GM06990 (cell line): Measurements from ENCODE around the gene LMNA.

ENCODE experiments used
- DNase-seq: peaks from one replicate; pipeline ENCODE4 v3.0.0-alpha.2; 2011; ENCODE audit not compliant: insufficient read length; ENCODE audit errors: extremely low read depth
- H3K27me3 ChIP-seq: replicated peaks from 2 replicates; pipeline ENCODE4 v1.6.0; 2011; ENCODE audit warnings: low read length; ENCODE audit not compliant: control insufficient read depth, insufficient read depth
- H3K36me3 ChIP-seq: 2 replicates; pipeline ENCODE4 v1.5.1; 2011; ENCODE audit warnings: low read length; ENCODE audit not compliant: control insufficient read depth, insufficient read depth
- H3K4me3 ChIP-seq: replicated peaks from 2 replicates; pipeline ENCODE4 v1.5.1; 2011; ENCODE audit warnings: low read depth, mild to moderate bottlenecking, control low read depth, low read length
- TF ChIP-seq, protein P1 (sequence below): IDR thresholded peaks from 2 replicates; pipeline ENCODE4 v1.5.1; 2011; ENCODE audit warnings: low read length, control low read depth, mild to moderate bottlenecking, inconsistent platforms; ENCODE audit not compliant: insufficient read depth, poor library complexity, severe bottlenecking

LMNA gene

DNA sequence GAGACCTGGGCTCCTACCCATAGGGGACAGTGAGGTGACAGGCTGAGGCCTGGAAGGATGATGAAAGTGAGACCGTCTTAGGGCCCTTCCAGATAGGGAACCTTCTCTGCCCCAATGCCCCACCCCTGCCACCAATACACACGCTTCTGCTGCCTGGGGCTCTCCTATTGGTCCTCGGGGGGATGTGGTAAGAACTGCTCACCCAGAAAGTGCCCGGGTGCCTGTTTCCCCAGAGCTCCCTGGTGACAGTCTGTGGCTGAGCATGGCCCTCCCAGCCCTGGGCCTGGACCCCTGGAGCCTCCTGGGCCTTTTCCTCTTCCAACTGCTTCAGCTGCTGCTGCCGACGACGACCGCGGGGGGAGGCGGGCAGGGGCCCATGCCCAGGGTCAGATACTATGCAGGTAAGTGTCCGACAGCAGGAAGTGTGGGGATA is 39.8 kb downstream of the LMNA start:
- Histone ChIP-seq H3K36me3 (peaks cover 5% of the 10 kb centered on the region), H3K4me3 (peak overlapping the region; percentile 71), H3K27me3 (no peaks in the 10 kb centered on the region)
- TF ChIP-seq, protein P1, sequence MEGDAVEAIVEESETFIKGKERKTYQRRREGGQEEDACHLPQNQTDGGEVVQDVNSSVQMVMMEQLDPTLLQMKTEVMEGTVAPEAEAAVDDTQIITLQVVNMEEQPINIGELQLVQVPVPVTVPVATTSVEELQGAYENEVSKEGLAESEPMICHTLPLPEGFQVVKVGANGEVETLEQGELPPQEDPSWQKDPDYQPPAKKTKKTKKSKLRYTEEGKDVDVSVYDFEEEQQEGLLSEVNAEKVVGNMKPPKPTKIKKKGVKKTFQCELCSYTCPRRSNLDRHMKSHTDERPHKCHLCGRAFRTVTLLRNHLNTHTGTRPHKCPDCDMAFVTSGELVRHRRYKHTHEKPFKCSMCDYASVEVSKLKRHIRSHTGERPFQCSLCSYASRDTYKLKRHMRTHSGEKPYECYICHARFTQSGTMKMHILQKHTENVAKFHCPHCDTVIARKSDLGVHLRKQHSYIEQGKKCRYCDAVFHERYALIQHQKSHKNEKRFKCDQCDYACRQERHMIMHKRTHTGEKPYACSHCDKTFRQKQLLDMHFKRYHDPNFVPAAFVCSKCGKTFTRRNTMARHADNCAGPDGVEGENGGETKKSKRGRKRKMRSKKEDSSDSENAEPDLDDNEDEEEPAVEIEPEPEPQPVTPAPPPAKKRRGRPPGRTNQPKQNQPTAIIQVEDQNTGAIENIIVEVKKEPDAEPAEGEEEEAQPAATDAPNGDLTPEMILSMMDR = no peak
- peak; percentile 73 for DNase-seq

DNA sequence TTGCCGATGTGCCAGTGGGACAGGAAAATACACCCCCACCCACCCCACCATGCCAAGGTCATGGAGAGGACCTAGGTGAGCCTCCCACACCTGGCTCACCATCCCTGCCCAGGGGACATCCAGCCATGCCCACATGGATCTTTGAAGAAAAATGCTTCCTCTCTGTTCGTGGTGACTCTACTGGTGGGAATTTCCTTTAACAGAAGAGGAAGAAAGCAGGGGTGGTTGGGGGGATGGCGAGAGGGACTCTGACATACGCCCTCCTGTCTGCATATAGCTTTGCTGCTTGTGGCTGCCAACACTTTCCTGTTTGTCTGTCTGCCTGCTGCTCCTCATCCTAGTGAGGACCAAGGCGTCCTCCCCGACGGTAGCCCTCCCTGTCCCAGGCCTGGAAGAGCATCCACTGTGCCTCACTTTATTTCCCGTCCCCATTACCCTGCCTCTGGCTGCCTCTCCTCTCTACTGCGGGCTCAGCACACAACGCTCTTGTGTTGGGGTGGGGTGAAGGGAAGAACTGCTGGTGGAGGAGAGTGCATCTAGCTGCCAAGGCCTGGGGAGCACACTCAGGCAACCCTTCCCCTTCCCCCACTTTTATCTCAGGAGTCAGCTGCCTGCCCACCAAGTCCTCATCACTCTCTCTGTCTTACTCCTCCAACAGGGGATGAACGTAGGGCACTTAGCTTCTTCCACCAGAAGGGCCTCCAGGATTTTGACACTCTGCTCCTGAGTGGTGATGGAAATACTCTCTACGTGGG is 41.4 kb downstream of the LMNA start:
- Histone ChIP-seq H3K36me3 (peaks cover 13% of the 10 kb centered on the region), H3K27me3 (no peaks in the 10 kb centered on the region), H3K4me3 (peak overlapping the region; percentile 71)
- TF ChIP-seq, protein P1 = no peak
- DNase-seq = no peak

DNA sequence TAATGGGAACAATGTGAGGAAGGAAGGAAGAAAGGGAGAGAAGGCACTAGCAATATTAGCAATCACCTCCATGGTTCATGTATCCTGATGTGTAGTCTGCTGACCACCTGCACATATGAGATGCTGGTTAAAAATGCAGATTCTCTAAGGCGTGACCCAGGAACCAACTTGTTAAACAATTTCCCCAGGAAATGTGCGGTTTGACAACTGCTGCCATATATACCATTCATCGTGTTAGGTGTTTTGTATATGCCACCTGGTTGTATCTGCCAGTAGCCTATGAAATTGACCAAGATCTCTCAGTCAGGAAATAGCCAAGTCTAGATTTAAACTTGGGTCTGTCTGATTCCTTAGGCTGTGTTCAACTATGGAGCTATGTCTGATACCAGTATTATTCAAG is 43.0 kb downstream of the LMNA start:
- peak overlapping the region; percentile 19; the same call in 1 of the 2 replicates for H3K4me3 ChIP-seq
- no peak for DNase-seq
- TF ChIP-seq, protein P1 = no peak
- H3K27me3 ChIP-seq = no peaks in the 10 kb centered on the region
- peaks cover 17% of the 10 kb centered on the region for H3K36me3 ChIP-seq

DNA sequence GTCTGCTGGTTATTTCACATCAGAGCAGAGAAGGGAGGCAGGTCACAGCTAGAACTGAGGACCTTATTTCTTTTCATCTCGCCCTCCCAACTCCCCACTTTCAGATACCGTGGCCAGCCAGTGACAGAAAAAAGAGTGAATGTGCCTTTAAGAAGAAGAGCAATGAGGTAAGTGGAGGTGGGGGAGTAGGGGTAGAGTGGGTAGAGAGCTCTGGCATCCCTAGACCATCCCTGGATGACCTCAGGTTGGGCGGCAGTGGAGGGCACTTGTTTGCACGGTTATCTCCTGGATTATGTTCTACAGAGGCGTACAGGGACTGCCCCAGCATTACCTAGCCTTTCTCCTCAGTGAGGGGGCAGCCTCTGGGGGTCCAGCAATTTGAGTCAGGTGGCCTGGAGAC is 43.5 kb downstream of the LMNA start:
- H3K4me3 ChIP-seq = peak overlapping the region; percentile 15; the same call in 1 of the 2 replicates
- no peak for DNase-seq
- TF ChIP-seq, protein P1 = no peak

DNA sequence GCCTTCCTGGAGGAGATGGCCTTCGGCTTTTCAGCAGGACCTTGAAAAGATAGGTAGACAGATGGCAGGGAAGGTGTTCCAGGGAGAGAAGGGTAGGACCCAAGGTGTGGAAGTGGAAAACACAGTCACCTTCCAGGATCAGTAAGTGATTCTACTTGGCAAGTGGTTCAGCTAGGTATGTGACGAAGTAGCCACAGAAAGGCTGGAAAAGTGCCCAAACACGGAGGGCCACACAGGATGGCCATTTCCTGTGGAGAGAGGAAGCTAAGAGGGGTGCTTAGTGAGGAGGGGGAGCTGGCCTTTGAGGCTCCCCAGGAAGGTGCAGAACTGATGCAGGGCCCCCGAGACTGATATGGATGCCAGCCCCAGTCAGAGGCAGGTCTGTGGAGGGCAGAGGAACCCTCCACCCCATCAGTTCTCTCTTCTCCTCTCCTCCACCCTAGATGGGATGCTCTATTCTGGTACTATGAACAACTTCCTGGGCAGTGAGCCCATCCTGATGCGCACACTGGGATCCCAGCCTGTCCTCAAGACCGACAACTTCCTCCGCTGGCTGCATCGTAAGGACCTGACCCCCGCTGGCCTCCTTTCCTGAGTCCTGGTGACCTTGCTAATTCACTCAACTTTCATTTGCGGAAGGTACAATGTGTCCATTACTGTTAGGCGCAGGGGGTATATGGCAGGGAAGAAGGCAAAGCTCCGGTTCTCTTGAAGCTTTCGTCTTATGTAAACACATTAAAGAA is 45.7 kb downstream of the LMNA start:
- TF ChIP-seq, protein P1 = no peak
- peaks cover 27% of the 10 kb centered on the region for H3K36me3 ChIP-seq
- no peaks in the 10 kb centered on the region for H3K27me3 ChIP-seq
- H3K4me3 ChIP-seq = no peak overlapping the region
- no peak for DNase-seq

More for the DNA sequence above, 43.5 kb downstream of the LMNA start:
- peaks cover 20% of the 10 kb centered on the region for H3K36me3 ChIP-seq
- no peaks in the 10 kb centered on the region for H3K27me3 ChIP-seq
